ENCODE measurements around the gene KIF9. TPM values are rescaled to one million over a fixed set of nuclear protein-coding genes. Genes with fewer than 3 reads are reported as not detected.

Gene KIF9
- total RNA-seq, 4 donors from 2014 or later = 2.9 to 10.8 (median 8.0) TPM

DNA sequence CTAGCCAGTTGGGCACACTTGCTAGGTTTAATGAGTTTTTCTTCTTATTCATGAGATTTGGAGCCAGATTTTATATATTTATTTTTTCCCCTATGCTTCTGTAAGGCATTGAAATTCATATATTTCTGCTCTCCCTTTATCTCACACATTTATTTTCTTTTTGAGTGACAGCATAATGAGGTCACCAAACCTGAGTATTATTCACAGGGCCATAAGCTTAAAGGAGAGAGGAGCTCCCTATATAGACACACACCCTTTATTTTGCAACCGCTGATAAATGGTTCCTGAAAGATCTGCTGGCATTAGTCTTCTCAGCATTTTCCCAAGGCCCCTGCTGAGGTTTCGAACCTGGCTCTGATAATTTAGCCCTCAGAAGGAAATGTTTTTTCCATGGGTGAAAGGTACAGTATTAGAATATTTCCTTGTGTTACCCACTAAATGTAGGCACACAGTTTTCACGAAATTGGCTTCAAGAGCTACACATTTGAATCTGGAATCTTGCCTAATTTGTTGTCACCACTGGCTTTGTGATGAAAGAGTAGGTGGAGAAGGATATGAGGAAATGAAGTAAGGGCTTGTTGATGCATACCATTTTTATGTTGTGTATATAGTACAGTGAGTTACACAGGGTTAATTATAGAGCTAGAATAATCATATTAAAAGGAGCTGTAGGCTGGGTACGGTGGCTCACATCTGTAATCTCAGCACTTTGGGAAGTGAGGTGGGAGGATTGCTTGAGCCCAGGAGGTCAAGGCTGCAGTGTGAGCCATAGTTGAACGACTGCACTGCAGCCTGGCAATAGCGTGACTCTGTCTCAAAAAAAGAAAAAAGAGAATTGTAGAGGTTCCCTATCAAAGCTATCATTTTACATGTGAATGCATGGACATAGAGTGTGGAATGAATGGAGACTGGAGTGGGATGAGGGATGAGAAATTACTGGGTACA, 6.6 kb upstream of the KIF9 start:
- Histone ChIP-seq H3K4me1 (peaks cover 4 to 42% of the 10 kb centered on the region in 2 donors), H3K27ac (no peak overlapping the region), H3K4me3 (no peak overlapping the region), H3K27me3 (no peaks in the 10 kb centered on the region), H3K9me3 (no peaks in the 10 kb centered on the region), H3K36me3 (peaks cover 0 to 34% of the 10 kb centered on the region in 2 donors)
- in situ Hi-C loops (cut with MboI; ENCODE audit: low sequenced_read_pairs in 4 of 4) (no loop called here), intact Hi-C loops (cut with DNase I; ENCODE audit: low total_unique reads) (no loop called here)
- no peak for ATAC-seq
- DNase-seq = no peak
- TF ChIP-seq CTCF (IDR thresholded peaks at IDR 0.05 in 4 of 5, conservative IDR thresholded peaks at IDR 0.05 in 1 of 5) (no peak), POLR2A (IDR thresholded peaks at IDR 0.05) (no peak)

GRCh38 chr3:47283591-47284364, 1.2 kb upstream of the KIF9 start:
- peaks cover 25 to 40% of the 10 kb centered on the region in 2 donors for H3K4me1 ChIP-seq
- ATAC-seq (no peak), DNase-seq (no peak)
- H3K4me3 ChIP-seq = peak overlapping the region; percentile 70 to 92 (median 86)
- in situ Hi-C loops (cut with MboI; ENCODE audit: low sequenced_read_pairs in 4 of 4) (no loop called here), intact Hi-C loops (cut with DNase I; ENCODE audit: low total_unique reads) (loop anchor here (2.0 kb wide), 1 partner anchor 97 kb away; the partner anchor contains the start of gene PTPN23)
- H3K27ac ChIP-seq = peak overlapping the region; percentile 86 to 93 (median 91)
- no peak for TF ChIP-seq POLR2A (IDR thresholded peaks at IDR 0.05)
- H3K27me3 ChIP-seq = no peaks in the 10 kb centered on the region
- H3K36me3 ChIP-seq = peaks cover 0 to 19% of the 10 kb centered on the region in 2 donors
- H3K9me3 ChIP-seq = no peaks in the 10 kb centered on the region

DNA sequence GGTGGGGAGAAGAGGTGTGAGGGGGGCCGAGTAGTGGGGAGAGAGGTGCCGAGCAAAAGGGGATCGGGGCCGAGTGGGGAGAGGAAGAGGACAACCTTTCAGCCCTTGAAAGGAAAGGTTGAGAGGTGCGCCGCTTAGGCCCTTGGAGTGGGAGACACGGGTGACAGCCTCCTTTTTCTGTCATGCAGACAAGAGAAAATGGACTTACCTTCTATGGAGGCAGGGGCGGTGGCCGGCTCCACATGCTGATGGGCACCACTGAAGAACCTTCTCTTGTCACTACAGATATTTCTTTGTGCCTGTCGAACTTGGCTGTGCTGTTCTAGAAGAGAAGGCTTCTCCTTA, 566 bp upstream of the KIF9 start:
- Histone ChIP-seq H3K36me3 (peaks cover 0 to 12% of the 10 kb centered on the region in 2 donors), H3K4me1 (peaks cover 25 to 40% of the 10 kb centered on the region in 2 donors), H3K27me3 (no peaks in the 10 kb centered on the region), H3K9me3 (no peaks in the 10 kb centered on the region), H3K4me3 (peak overlapping the region; percentile 70 to 92 (median 86)), H3K27ac (peak overlapping the region; percentile 86 to 93 (median 91))
- DNase-seq (no peak), ATAC-seq (peak in 1 of 2 donors; percentile 25)
- intact Hi-C loops (cut with DNase I; ENCODE audit: low total_unique reads) = loop anchor here (2.0 kb wide), 1 partner anchor 98 kb away; the partner anchor contains the start of gene PTPN23
- in situ Hi-C loops (cut with MboI; ENCODE audit: low sequenced_read_pairs in 4 of 4) = no loop called here
- TF ChIP-seq CTCF (IDR thresholded peaks at IDR 0.05 in 4 of 5, conservative IDR thresholded peaks at IDR 0.05 in 1 of 5) (no peak), POLR2A (IDR thresholded peaks at IDR 0.05) (no peak)

- intact Hi-C loops (cut with DNase I; ENCODE audit: low total_unique reads) (no loop called here), in situ Hi-C loops (cut with MboI; ENCODE audit: low sequenced_read_pairs in 4 of 4) (no loop called here)
- Histone ChIP-seq H3K9me3 (no peaks in the 10 kb centered on the region), H3K36me3 (peaks cover 0 to 4% of the 10 kb centered on the region in 2 donors), H3K27ac (no peak overlapping the region), H3K4me1 (peaks cover 25 to 29% of the 10 kb centered on the region in 2 donors), H3K4me3 (no peak overlapping the region), H3K27me3 (no peaks in the 10 kb centered on the region)
- DNase-seq (no peak), ATAC-seq (no peak)
- TF ChIP-seq POLR2A (IDR thresholded peaks at IDR 0.05) = no peak
- TF ChIP-seq CTCF (IDR thresholded peaks at IDR 0.05 in 4 of 5, conservative IDR thresholded peaks at IDR 0.05 in 1 of 5) = no peak
Measured at GRCh38 chr3:47280519-47280918, 2.1 kb downstream of the KIF9 start.

GRCh38 chr3:47276558-47276957, 6.0 kb downstream of the KIF9 start:
- in situ Hi-C loops (cut with MboI; ENCODE audit: low sequenced_read_pairs in 4 of 4) (no loop called here), intact Hi-C loops (cut with DNase I; ENCODE audit: low total_unique reads) (no loop called here)
- no peak for TF ChIP-seq CTCF (IDR thresholded peaks at IDR 0.05 in 4 of 5, conservative IDR thresholded peaks at IDR 0.05 in 1 of 5)
- TF ChIP-seq POLR2A (IDR thresholded peaks at IDR 0.05) = no peak
- Histone ChIP-seq H3K9me3 (no peaks in the 10 kb centered on the region), H3K27me3 (no peaks in the 10 kb centered on the region), H3K27ac (no peak overlapping the region), H3K36me3 (peaks cover 0 to 9% of the 10 kb centered on the region in 2 donors), H3K4me1 (peaks cover 5 to 6% of the 10 kb centered on the region in 2 donors), H3K4me3 (no peak overlapping the region)
- no peak for ATAC-seq
- no peak for DNase-seq
